HepG2 (cell line): ENCODE data around the gene TM9SF4.

Experiments
- CHD2 ChIP-seq: IDR thresholded peaks from 2 replicates; pipeline ENCODE4 v1.6.1; 2011; ENCODE audit warnings: low read depth, low read length, improper control_type of control experiment
- PCBP1 ChIP-seq: fragments of 200-400 bp; formaldehyde crosslinking; IDR thresholded peaks from 2 replicates; pipeline ENCODE4 v1.6.1; 2017; ENCODE audit warnings: mild to moderate bottlenecking, low read depth, low read length, borderline replicate concordance
- SP140L ChIP-seq: sonication (generic); formaldehyde crosslinking; IDR thresholded peaks from 2 replicates; pipeline ENCODE4 v1.4.0; 2020; ENCODE audit warnings: missing genetic modification reagents, borderline replicate concordance
- STAG1 ChIP-seq: sonication (generic); formaldehyde crosslinking; IDR thresholded peaks from 2 replicates; pipeline ENCODE4 v1.4.0; 2020; ENCODE audit warnings: missing genetic modification reagents
- THYN1 ChIP-seq: sonication (generic); formaldehyde crosslinking; IDR thresholded peaks from 2 replicates; pipeline ENCODE4 v1.8.1; 2023; ENCODE audit warnings: low read depth, mild to moderate bottlenecking, moderate library complexity, missing genetic modification reagents, borderline replicate concordance
- ZMYM2 ChIP-seq: sonication (generic); formaldehyde crosslinking; IDR thresholded peaks from 2 replicates; pipeline ENCODE4 v1.8.0; 2022; ENCODE audit warnings: mild to moderate bottlenecking, missing genetic modification reagents
- ZNF274 ChIP-seq: sonication (generic); formaldehyde crosslinking; IDR thresholded peaks from 2 replicates; pipeline ENCODE4 v1.5.1; 2020; ENCODE audit warnings: mild to moderate bottlenecking, missing genetic modification reagents
- ZNF335 ChIP-seq: sonication (generic); formaldehyde crosslinking; IDR thresholded peaks from 2 replicates; pipeline ENCODE4 v1.4.0; 2020; ENCODE audit warnings: missing genetic modification reagents
- ZNF446 ChIP-seq: sonication (generic); formaldehyde crosslinking; IDR thresholded peaks from 2 replicates; pipeline ENCODE4 v1.5.0; 2020; ENCODE audit warnings: mild to moderate bottlenecking, missing genetic modification reagents
- TF ChIP-seq, protein P1 (sequence below): sonication (generic); formaldehyde crosslinking; IDR thresholded peaks from 2 replicates; pipeline ENCODE4 v1.5.0; 2020; ENCODE audit warnings: mild to moderate bottlenecking, missing genetic modification reagents, moderate library complexity
- TF ChIP-seq, protein P2 (sequence below): sonication (generic); formaldehyde crosslinking; IDR thresholded peaks from 2 replicates; pipeline ENCODE4 v1.5.1; 2020; ENCODE audit warnings: missing genetic modification reagents, mild to moderate bottlenecking, borderline replicate concordance
- TF ChIP-seq, protein P3 (sequence below): sonication (generic); formaldehyde crosslinking; IDR thresholded peaks from 2 replicates; pipeline ENCODE4 v1.5.1; 2020; ENCODE audit warnings: missing genetic modification reagents, mild to moderate bottlenecking, borderline replicate concordance

DNA sequence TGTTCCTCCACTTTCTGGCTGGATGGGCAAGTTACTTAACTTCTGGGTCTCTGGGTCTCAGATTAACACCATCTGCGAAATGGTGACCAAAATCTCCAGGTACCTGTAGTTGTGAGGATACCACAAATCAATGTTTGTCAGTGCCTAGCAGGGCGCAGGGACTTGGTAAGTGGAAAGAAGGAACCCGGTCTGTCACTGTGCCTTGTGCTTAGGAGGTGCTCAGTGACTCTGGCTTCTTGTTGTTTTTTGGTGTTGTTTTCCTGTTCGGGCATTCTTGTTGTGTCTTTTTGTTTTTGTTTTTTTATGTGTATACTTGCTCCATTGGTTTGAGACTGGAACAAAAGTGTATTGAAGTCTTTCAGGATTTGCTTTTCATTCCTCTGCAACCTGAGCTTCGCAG is 17.8 kb downstream of the TM9SF4 start:
- no peak for TF ChIP-seq ZMYM2 (CRISPR knock-in tag)
- no peak for TF ChIP-seq THYN1
- TF ChIP-seq, protein P1, sequence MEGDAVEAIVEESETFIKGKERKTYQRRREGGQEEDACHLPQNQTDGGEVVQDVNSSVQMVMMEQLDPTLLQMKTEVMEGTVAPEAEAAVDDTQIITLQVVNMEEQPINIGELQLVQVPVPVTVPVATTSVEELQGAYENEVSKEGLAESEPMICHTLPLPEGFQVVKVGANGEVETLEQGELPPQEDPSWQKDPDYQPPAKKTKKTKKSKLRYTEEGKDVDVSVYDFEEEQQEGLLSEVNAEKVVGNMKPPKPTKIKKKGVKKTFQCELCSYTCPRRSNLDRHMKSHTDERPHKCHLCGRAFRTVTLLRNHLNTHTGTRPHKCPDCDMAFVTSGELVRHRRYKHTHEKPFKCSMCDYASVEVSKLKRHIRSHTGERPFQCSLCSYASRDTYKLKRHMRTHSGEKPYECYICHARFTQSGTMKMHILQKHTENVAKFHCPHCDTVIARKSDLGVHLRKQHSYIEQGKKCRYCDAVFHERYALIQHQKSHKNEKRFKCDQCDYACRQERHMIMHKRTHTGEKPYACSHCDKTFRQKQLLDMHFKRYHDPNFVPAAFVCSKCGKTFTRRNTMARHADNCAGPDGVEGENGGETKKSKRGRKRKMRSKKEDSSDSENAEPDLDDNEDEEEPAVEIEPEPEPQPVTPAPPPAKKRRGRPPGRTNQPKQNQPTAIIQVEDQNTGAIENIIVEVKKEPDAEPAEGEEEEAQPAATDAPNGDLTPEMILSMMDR (CRISPR knock-in tag), result no peak
- no peak for TF ChIP-seq PCBP1
- no peak for TF ChIP-seq ZNF274
- no peak for TF ChIP-seq CHD2
- TF ChIP-seq, protein P2, sequence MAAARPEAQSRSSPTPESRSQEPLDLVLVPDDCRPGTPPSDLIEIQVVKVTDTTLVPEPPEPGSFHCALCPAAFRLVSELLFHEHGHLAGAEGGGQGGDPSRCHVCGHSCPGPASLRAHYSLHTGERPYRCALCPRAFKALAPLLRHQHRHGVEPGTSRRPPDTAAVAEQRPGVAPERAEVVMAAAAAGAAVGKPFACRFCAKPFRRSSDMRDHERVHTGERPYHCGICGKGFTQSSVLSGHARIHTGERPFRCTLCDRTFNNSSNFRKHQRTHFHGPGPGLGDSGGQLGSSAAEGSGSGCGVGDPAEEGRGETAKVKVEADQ (CRISPR knock-in tag), result no peak
- no peak for TF ChIP-seq SP140L (CRISPR knock-in tag)
- no peak for TF ChIP-seq ZNF446 (CRISPR knock-in tag)
- no peak for TF ChIP-seq STAG1 (CRISPR knock-in tag)
- TF ChIP-seq ZNF335, result no peak
- TF ChIP-seq, protein P3, sequence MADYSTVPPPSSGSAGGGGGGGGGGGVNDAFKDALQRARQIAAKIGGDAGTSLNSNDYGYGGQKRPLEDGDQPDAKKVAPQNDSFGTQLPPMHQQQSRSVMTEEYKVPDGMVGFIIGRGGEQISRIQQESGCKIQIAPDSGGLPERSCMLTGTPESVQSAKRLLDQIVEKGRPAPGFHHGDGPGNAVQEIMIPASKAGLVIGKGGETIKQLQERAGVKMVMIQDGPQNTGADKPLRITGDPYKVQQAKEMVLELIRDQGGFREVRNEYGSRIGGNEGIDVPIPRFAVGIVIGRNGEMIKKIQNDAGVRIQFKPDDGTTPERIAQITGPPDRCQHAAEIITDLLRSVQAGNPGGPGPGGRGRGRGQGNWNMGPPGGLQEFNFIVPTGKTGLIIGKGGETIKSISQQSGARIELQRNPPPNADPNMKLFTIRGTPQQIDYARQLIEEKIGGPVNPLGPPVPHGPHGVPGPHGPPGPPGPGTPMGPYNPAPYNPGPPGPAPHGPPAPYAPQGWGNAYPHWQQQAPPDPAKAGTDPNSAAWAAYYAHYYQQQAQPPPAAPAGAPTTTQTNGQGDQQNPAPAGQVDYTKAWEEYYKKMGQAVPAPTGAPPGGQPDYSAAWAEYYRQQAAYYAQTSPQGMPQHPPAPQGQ (CRISPR knock-in tag), result no peak
